H1 (cell line): ENCODE results near the gene EVC2. TPM values are rescaled to one million over a fixed set of nuclear protein-coding genes. Genes with fewer than 3 reads are reported as not detected.

Experiments used
- CTCF ChIA-PET: fragments of 300-600 bp; sonication (Branson Sonifier 250); formaldehyde crosslinking; loops from one replicate; lab custom pipeline; 2021; ENCODE audit not compliant: partially characterized antibody; lab: Charles Lee
- POLR2A ChIA-PET: fragments of 300-600 bp; sonication (Branson Sonifier 250); formaldehyde crosslinking; loops from one replicate; lab custom pipeline; 2021; ENCODE audit warnings: inconsistent platforms; ENCODE audit not compliant: partially characterized antibody; lab: Charles Lee
- DNase-seq, 2 experiments: peaks; one replicate each; pipeline versions ENCODE4 v3.0.0 to v3.0.0-alpha.2; 2010 to 2022; ENCODE audit warnings: low spot score in 2 of 2, low read depth in 1 of 2, mixed read lengths in 1 of 2
- FAIRE-seq: peaks from 2 replicates; lab custom pipeline; 2011; peaks lifted over from hg19 to GRCh38; lab: Jason Lieb, UNC
- H2AFZ ChIP-seq: 2 replicates; pipeline ENCODE4 v1.8.1; 2012; ENCODE audit warnings: low read length, inconsistent platforms
- H2AK5ac ChIP-seq: 2 replicates; pipeline ENCODE4 v1.6.1; 2013; ENCODE audit warnings: low read depth, low read length
- H2BK120ac ChIP-seq: replicated peaks from 2 replicates; pipeline ENCODE3; 2013; ENCODE audit warnings: low read depth, low read length, inconsistent platforms
- H2BK12ac ChIP-seq: 2 replicates; pipeline ENCODE4 v1.6.1; 2013; ENCODE audit warnings: low read depth, low read length
- H2BK15ac ChIP-seq: 2 replicates; pipeline ENCODE4 v1.6.1; 2013; ENCODE audit warnings: low read length
- H2BK20ac ChIP-seq: 2 replicates; pipeline ENCODE4 v1.6.1; 2013; ENCODE audit warnings: low read length
- H2BK5ac ChIP-seq: 2 replicates; pipeline ENCODE4 v1.6.1; 2013; ENCODE audit warnings: low read depth, low read length
- H3K14ac ChIP-seq: 2 replicates; pipeline ENCODE4 v1.6.1; 2013; ENCODE audit warnings: inconsistent platforms; ENCODE audit not compliant: insufficient read length
- H3K18ac ChIP-seq: 2 replicates; pipeline ENCODE4 v1.6.1; 2013; ENCODE audit warnings: low read length; ENCODE audit errors: extremely low read depth
- H3K23ac ChIP-seq: 2 replicates; pipeline ENCODE4 v1.6.1; 2013; ENCODE audit warnings: inconsistent platforms; ENCODE audit not compliant: insufficient read length
- H3K23me2 ChIP-seq: 2 replicates; pipeline ENCODE4 v1.6.1; 2013; ENCODE audit warnings: low read depth, low read length
- H3K27ac ChIP-seq: 2 replicates; pipeline ENCODE4 v1.6.1; 2011; ENCODE audit warnings: low read depth, low read length, inconsistent platforms
- H3K27me3 ChIP-seq, 4 experiments: replicated peaks in 1 of 4; 1 replicate in 1 of 4; 2 replicates in 3 of 4; pipeline versions ENCODE4 v1.6.1 to v1.8.1; 2011 to 2013; ENCODE audit warnings: low read length in 3 of 4, mild to moderate bottlenecking in 3 of 4, inconsistent platforms in 2 of 4, mixed read lengths in 2 of 4, moderate library complexity in 1 of 4; ENCODE audit not compliant: control insufficient read depth in 3 of 4, insufficient read depth in 3 of 4; ENCODE audit errors: extremely low read depth in 1 of 4
- H3K36me3 ChIP-seq, 4 experiments: 2 replicates each; pipeline versions ENCODE4 v1.6.1 to v1.8.1; 2011 to 2013; ENCODE audit warnings: mild to moderate bottlenecking in 4 of 4, low read length in 3 of 4, moderate library complexity in 2 of 4, control low read depth in 1 of 4, inconsistent platforms in 1 of 4; ENCODE audit not compliant: insufficient read depth in 4 of 4, control insufficient read depth in 2 of 4
- H3K4ac ChIP-seq: replicated peaks from 2 replicates; pipeline ENCODE3; 2013; ENCODE audit warnings: low read length, low read depth, mixed read lengths, inconsistent platforms; ENCODE audit not compliant: insufficient read length
- H3K4me1 ChIP-seq, 4 experiments: replicated peaks in 1 of 4; 1 replicate in 1 of 4; 2 replicates in 3 of 4; pipeline versions ENCODE4 v1.6.1 to v1.8.1; 2011 to 2013; ENCODE audit warnings: low read length in 3 of 4, inconsistent platforms in 2 of 4, mixed read lengths in 1 of 4; ENCODE audit not compliant: insufficient read depth in 4 of 4, control insufficient read depth in 3 of 4
- H3K4me2 ChIP-seq, 2 experiments: 2 replicates each; pipeline versions ENCODE4 v1.6.1 to v1.8.1; 2011 to 2013; ENCODE audit warnings: low read depth in 2 of 2, low read length in 2 of 2, control low read depth in 1 of 2, inconsistent platforms in 1 of 2, mild to moderate bottlenecking in 1 of 2; ENCODE audit not compliant: insufficient read depth in 1 of 2
- H3K4me3 ChIP-seq, 4 experiments: fragments of 200-600, 300-600 bp in 1 of 4; sonication (generic), shearing (Covaris generic), sonication (Bioruptor Twin) in 1 of 4; 2 replicates each; pipeline versions ENCODE4 v1.5.1 to v1.8.1; 2011 to 2016; ENCODE audit warnings: low read length in 4 of 4, low read depth in 3 of 4, control low read depth in 2 of 4, inconsistent platforms in 2 of 4, mild to moderate bottlenecking in 2 of 4, mixed read lengths in 1 of 4, moderate library complexity in 1 of 4; ENCODE audit not compliant: insufficient read depth in 2 of 4; ENCODE audit errors: extremely low read depth in 1 of 4
- H3K56ac ChIP-seq: replicated peaks from 2 replicates; pipeline ENCODE3; 2013; ENCODE audit warnings: low read depth, mild to moderate bottlenecking, mixed read lengths, low read length, inconsistent platforms; ENCODE audit not compliant: insufficient read length
- H3K79me1 ChIP-seq: 2 replicates; pipeline ENCODE4 v1.6.1; 2013; ENCODE audit warnings: low read depth, low read length, control low read depth
- H3K79me2 ChIP-seq, 2 experiments: 2 replicates each; pipeline versions ENCODE4 v1.6.1 to v1.8.1; 2012 to 2013; ENCODE audit warnings: low read length in 2 of 2, mild to moderate bottlenecking in 2 of 2, inconsistent platforms in 1 of 2; ENCODE audit not compliant: insufficient read depth in 2 of 2, control insufficient read depth in 1 of 2
- H3K9ac ChIP-seq, 4 experiments: replicated peaks in 1 of 4; 1 replicate in 1 of 4; 2 replicates in 3 of 4; pipeline versions ENCODE4 v1.6.1 to v1.8.1; 2011 to 2013; ENCODE audit warnings: low read depth in 3 of 4, low read length in 3 of 4, control low read depth in 2 of 4, mild to moderate bottlenecking in 2 of 4, moderate library complexity in 2 of 4, inconsistent platforms in 1 of 4; ENCODE audit errors: extremely low read depth in 1 of 4
- H3K9me3 ChIP-seq, 2 experiments: 2 replicates each; pipeline versions ENCODE4 v1.6.1 to v1.8.1; 2012 to 2013; ENCODE audit warnings: mild to moderate bottlenecking in 2 of 2, moderate library complexity in 2 of 2, control low read depth in 1 of 2, inconsistent platforms in 1 of 2, low read depth in 1 of 2, low read length in 1 of 2, mixed read lengths in 1 of 2; ENCODE audit not compliant: insufficient read depth in 2 of 2
- H4K20me1 ChIP-seq, 2 experiments: replicated peaks in 1 of 2; 2 replicates each; pipeline versions ENCODE3 to v1.8.1; 2011 to 2013; ENCODE audit warnings: inconsistent platforms in 2 of 2, low read length in 2 of 2, mild to moderate bottlenecking in 1 of 2; ENCODE audit not compliant: insufficient read depth in 2 of 2, control insufficient read depth in 1 of 2
- H4K5ac ChIP-seq: 2 replicates; pipeline ENCODE4 v1.6.1; 2013; ENCODE audit warnings: low read length, low read depth, mixed read lengths, inconsistent platforms; ENCODE audit not compliant: insufficient read length
- H4K8ac ChIP-seq: 2 replicates; pipeline ENCODE4 v1.8.0; 2013; ENCODE audit warnings: mild to moderate bottlenecking, moderate library complexity, low read length, inconsistent platforms; ENCODE audit not compliant: insufficient read depth; ENCODE audit errors: extremely low read depth
- H4K91ac ChIP-seq: replicated peaks from 2 replicates; pipeline ENCODE3; 2013; ENCODE audit warnings: low read length, mixed read lengths, inconsistent platforms; ENCODE audit not compliant: insufficient read length
- BACH1 ChIP-seq: IDR thresholded peaks from 2 replicates; pipeline ENCODE4 v1.6.1; 2012; ENCODE audit warnings: low read length, improper control_type of control experiment
- CTBP2 ChIP-seq: IDR thresholded peaks from 2 replicates; pipeline ENCODE4 v1.7.0; 2011; ENCODE audit warnings: borderline replicate concordance, mild to moderate bottlenecking, moderate library complexity, mixed read lengths, low read length; ENCODE audit not compliant: insufficient read depth, insufficient read length
- FOSL1 ChIP-seq: IDR thresholded peaks from 2 replicates; pipeline ENCODE4 v1.6.1; 2011; ENCODE audit warnings: mild to moderate bottlenecking, low read depth, low read length, moderate library complexity; ENCODE audit not compliant: insufficient read depth
- GABPA ChIP-seq: IDR thresholded peaks from 2 replicates; pipeline ENCODE4 v1.6.1; 2011; ENCODE audit warnings: mild to moderate bottlenecking, low read length, moderate library complexity, borderline replicate concordance; ENCODE audit not compliant: insufficient read depth
- KDM1A ChIP-seq: fragments of 200-600, 300-600 bp; sonication (generic); IDR thresholded peaks from 2 replicates; pipeline ENCODE4 v1.7.1; 2016; ENCODE audit warnings: mild to moderate bottlenecking, low read length, borderline replicate concordance
- RAD21 ChIP-seq, 2 experiments: IDR thresholded peaks in 1 of 2; conservative IDR thresholded peaks in 1 of 2; 2 replicates each; pipeline ENCODE4 v1.6.1; 2011; ENCODE audit warnings: low read depth in 2 of 2, low read length in 2 of 2, improper control_type of control experiment in 1 of 2, inconsistent platforms in 1 of 2, mild to moderate bottlenecking in 1 of 2, moderate library complexity in 1 of 2
- SIN3A ChIP-seq, 2 experiments: IDR thresholded peaks in 1 of 2; conservative IDR thresholded peaks in 1 of 2; 2 replicates each; pipeline ENCODE4 v1.6.1; 2011 to 2012; ENCODE audit warnings: low read length in 2 of 2, improper control_type of control experiment in 1 of 2, low read depth in 1 of 2, mild to moderate bottlenecking in 1 of 2
- SP1 ChIP-seq: IDR thresholded peaks from 2 replicates; pipeline ENCODE4 v1.6.1; 2011; ENCODE audit warnings: low read depth, low read length
- SP2 ChIP-seq: IDR thresholded peaks from 2 replicates; pipeline ENCODE4 v1.6.1; 2012; ENCODE audit warnings: mild to moderate bottlenecking, low read length, inconsistent platforms
- SRF ChIP-seq: IDR thresholded peaks from 2 replicates; pipeline ENCODE4 v1.6.1; 2011; ENCODE audit warnings: mild to moderate bottlenecking, low read depth, low read length, moderate library complexity
- YY1 ChIP-seq: IDR thresholded peaks from 2 replicates; pipeline ENCODE4 v1.6.1; 2011; ENCODE audit warnings: low read depth, mild to moderate bottlenecking, low read length
- WGBS, 2 experiments: shearing (Covaris generic) in 1 of 2; methylation state at CpG; one replicate each; pipeline versions ENCODE4 v1.1.6 to v1.1.7; 2013 to 2015; ENCODE audit warnings: low lambda C conversion rate in 2 of 2, mixed read lengths in 2 of 2, inconsistent platforms in 1 of 2, low coverage in 1 of 2, missing lambda C conversion rate in 1 of 2; ENCODE audit not compliant: insufficient replicate concordance in 2 of 2, insufficient coverage in 1 of 2, insufficient read length in 1 of 2; ENCODE audit errors: extremely low coverage in 1 of 2, missing lambda C conversion rate in 1 of 2; 5-methylcytosine and 5-hydroxymethylcytosine counted together
- polyA plus RNA-seq, 7 experiments: library from polyadenylated mRNA; depleted of rRNA in 3 of 7; stranded (reverse) in 5 of 7; unstranded in 2 of 7; fragments of >200 nt in 5 of 7; fragments of 200-250 nt in 2 of 7; gene quantifications; 1 replicate in 5 of 7; 2 replicates in 1 of 7; 4 replicates in 1 of 7; pipeline versions ENCODE4 v1.2.1 to v1.2.3, GENCODE V29; 2011 to 2013; ENCODE audit warnings: missing spikeins in 2 of 7, mixed read lengths in 2 of 7
- total RNA-seq: library from RNA; stranded (reverse); fragmentation: NEBNext Ultra II Directional; extraction: Animal tissue kit (Norgen Biotek cat#: 25700); gene quantifications from 2 replicates; pipeline ENCODE4 v1.2.1, GENCODE V29; 2021

The EVC2 gene
- total and polyA plus RNA-seq, 2 of the 8 experiments (the other 6 are each of a cell fraction or from before 2014, with no cell fraction given) = 0.73 to 5.9 TPM

DNA sequence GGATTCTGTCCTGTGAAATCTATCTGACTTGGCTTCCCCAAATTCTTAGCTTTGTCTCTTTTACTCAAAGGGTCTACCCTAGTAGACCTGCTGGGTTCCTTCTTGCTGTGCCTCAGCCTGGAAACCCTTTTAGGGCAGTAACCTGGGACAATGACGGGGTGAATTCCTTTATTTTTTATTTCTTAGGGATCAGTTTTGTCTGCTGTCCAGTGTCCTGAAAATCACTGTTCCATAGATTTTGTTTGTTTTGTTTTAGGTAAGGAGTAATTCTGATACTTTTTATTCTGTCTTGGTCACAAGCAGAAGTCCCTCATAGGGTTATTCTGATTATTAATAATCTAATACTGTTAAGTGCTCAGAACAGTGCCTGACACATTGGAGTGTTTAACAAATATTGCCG is 118.9 kb downstream of the EVC2 start:
- no peak overlapping the region for H2AFZ ChIP-seq
- DNase-seq = no peak
- H3K27me3 ChIP-seq = no peaks in the 10 kb centered on the region
- no peak for FAIRE-seq
- H3K56ac ChIP-seq = no peak overlapping the region
- H3K23ac ChIP-seq = no peak overlapping the region
- ChIA-PET CTCF (no interaction called here), POLR2A (no interaction called here)
- no peak overlapping the region for H2BK12ac ChIP-seq
- no peak overlapping the region for H2BK120ac ChIP-seq
- no peak overlapping the region for H4K91ac ChIP-seq
- H3K4me2 ChIP-seq = no peak overlapping the region
- H3K23me2 ChIP-seq = no peaks in the 10 kb centered on the region; the same call in 1 of the 2 replicates
- H4K5ac ChIP-seq = no peak overlapping the region
- no peak overlapping the region for H3K18ac ChIP-seq
- no peaks in the 10 kb centered on the region for H3K79me2 ChIP-seq
- no peak overlapping the region for H2AK5ac ChIP-seq
- H4K8ac ChIP-seq = no peak overlapping the region
- no peak overlapping the region for H2BK15ac ChIP-seq
- H3K79me1 ChIP-seq = no peaks in the 10 kb centered on the region
- no peak overlapping the region for H2BK5ac ChIP-seq
- H4K20me1 ChIP-seq = no peaks in the 10 kb centered on the region
- H3K14ac ChIP-seq = no peak overlapping the region
- peaks cover 0 to 13% (median 2%) of the 10 kb centered on the region in 4 experiments; a peak in 4 of 7 replicates for H3K4me1 ChIP-seq
- no peak overlapping the region for H3K27ac ChIP-seq
- no peak overlapping the region for H2BK20ac ChIP-seq
- no peak overlapping the region for H3K4me3 ChIP-seq
- peaks cover 0 to 21% (median 3%) of the 10 kb centered on the region in 4 experiments; a peak in 2 of 8 replicates for H3K36me3 ChIP-seq
- H3K9me3 ChIP-seq = peaks cover 27 to 44% of the 10 kb centered on the region in 2 experiments
- 93% methylated on average over 2 of the region's 2 CpGs; no CpG with 5 or more reads in 1 of the 2 experiments for WGBS, 2 experiments
- no peak overlapping the region for H3K4ac ChIP-seq
- H3K9ac ChIP-seq = no peak overlapping the region
- TF ChIP-seq YY1 (no peak), SP2 (no peak), GABPA (no peak), SRF (no peak), SP1 (no peak), FOSL1 (no peak), RAD21 (IDR thresholded peaks at IDR 0.05 in 1 of 2, conservative IDR thresholded peaks at IDR 0.05 in 1 of 2; ENCODE audit: low read depth in 2 of 2, low read length in 2 of 2) (no peak), BACH1 (no peak), SIN3A (conservative IDR thresholded peaks at IDR 0.05 in 1 of 2, IDR thresholded peaks at IDR 0.05 in 1 of 2; ENCODE audit: low read depth in 1 of 2, low read length in 2 of 2) (no peak), CTBP2 (no peak), KDM1A (no peak)
